ENCODE data around the gene ZDHHC11.
"Not testable (repeated sequence)": the region's sequence is repeated elsewhere in the genome, so short reads cannot be mapped to it uniquely, and the experiment has no call there.

Gene ZDHHC11

DNA sequence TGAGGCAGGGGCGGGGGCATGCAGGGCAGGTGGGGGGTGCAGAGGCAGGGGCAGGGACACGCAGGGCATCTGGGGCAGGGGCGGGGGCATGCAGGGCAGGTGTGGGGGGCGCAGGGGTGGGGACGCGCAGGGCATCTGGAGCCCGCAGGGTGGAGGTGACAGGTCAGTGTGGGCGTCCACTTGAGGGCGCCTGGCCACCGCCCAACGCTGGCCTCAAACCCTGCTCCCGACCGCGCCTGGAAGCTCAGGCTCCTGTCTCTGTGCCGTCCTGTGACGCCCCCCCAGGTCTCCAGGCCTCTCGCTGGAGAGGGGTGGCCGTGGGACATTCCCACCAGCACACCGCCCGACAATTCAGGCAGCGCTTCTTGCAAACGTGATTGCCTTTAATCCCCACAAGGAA, 6.9 kb downstream of the ZDHHC11 start:
- not testable (repeated sequence) for DNase-seq (ENCODE audit: low spot score)

DNA sequence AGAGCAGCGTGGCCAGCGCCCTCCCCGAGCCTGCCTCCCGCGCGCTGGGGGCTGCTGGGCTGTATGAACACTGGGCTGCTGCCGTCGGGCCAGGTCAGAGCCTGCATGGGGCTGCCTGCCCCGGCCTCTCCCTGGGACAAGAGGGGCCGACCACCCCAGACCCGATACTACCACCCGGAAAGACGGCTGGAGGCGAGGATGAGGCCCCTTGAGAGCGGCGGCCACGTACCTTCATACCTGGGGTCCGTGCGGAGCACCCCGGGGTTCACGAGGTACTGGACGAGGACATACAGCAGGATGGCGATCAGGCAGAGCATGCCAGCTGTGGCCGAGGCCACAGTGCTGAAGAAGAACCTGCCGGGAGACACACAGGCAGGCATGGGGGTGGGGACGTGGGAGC, 7.4 kb downstream of the ZDHHC11 start:
- DNase-seq (ENCODE audit: low spot score) = not testable (repeated sequence)

DNA sequence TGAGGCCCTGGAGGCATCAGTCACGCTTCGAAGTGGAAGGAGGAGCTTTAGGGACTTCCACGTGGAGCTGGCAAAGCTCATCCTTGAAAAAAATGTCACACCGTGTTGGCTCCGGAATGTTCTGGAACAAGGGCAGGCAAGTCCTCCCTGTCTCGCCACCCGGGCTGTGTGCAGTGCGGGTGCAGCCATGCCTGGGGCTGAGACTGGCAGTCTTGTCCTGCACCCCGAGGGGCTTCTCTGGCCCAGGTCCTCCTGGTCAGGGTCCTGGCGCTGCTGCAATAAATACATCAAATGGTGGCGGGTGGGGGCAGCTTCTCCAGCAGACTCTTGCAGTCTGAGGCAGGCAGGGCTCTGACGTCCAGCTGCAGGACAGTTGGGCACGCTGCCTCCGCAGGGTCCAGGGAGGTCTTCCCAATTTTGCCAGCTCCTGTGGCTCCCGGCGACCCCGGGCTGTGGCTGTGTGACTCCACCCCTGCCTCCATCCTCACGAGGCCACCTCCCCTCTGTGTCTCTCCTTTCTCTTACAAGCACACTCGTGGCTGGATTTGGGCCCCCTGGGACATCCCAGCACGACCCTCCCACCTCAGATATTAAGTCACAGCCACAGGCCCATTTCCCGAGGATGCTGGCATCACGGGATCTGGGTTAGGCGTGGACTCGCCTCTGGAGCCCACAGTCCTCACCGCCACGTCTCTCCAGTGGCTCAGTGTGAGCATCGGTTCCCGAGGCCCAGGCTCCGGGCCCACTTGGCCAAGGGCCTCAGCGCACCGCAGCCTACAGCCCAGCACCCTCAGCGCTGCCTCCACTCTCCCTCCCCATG, 8.2 kb downstream of the ZDHHC11 start:
- DNase-seq (ENCODE audit: low spot score) = not testable (repeated sequence)

DNA sequence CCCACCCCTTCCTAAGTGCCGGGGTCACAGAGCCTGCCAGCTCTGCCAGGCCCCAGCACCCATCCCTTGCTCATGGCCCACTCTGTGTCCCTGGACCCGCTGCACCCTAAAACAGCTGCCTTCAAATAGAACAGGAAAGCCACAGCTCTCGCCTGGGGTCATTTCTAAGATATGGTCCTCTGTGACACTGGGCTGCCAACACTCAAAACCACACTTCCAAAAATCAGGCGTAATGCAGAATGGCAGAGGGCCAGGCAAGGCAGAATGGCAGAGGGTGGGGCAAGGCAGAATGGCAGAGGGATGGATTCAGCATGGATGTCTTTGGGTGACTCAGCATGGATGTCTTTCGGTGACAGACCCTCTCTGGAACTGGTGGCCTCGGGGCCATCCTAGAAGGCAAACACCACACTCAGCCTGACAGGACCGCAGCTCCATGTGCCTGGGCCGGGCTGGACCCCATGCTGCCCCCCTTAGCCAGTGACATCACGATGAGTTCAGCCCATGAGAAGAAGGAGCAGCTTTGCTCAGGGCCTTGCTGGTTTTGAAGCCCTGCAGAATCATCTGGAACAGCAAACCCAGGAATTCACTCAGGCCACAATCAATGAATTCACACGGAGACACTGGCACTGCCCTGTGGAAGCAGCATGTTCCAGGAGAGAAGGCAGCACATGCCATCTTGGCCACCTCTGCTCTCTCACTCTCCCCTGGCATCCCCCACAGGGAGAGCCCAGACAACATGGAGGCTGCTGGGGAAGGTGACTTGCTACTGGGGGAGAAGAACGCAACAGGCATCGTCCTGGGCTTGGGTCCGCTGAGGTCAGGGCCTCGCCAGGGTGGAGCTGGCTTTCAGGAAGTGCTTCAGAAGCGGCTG, 9.0 kb downstream of the ZDHHC11 start:
- DNase-seq (ENCODE audit: low spot score) = not testable (repeated sequence)

DNA sequence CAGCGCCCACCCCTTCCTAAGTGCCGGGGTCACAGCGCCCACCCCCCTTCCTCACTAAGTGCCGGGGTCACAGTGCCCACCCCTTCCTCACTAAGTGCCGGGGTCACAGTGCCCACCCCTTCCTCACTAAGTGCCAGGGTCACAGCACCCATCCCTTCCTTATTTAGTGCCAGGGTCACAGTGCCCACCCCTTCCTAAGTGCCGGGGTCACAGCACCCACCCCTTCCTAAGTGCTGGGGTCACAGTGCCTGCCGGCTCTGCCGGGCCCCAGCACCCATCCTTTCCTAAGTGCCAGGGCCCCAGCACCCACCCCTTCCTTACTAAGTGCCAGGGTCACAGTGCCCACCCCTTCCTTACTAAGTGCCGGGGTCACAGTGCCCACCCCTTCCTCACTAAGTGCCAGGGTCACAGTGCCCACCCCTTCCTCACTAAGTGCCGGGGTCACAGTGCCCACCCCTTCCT, 9.8 kb downstream of the ZDHHC11 start:
- not testable (repeated sequence) for DNase-seq (ENCODE audit: low spot score)

DNA sequence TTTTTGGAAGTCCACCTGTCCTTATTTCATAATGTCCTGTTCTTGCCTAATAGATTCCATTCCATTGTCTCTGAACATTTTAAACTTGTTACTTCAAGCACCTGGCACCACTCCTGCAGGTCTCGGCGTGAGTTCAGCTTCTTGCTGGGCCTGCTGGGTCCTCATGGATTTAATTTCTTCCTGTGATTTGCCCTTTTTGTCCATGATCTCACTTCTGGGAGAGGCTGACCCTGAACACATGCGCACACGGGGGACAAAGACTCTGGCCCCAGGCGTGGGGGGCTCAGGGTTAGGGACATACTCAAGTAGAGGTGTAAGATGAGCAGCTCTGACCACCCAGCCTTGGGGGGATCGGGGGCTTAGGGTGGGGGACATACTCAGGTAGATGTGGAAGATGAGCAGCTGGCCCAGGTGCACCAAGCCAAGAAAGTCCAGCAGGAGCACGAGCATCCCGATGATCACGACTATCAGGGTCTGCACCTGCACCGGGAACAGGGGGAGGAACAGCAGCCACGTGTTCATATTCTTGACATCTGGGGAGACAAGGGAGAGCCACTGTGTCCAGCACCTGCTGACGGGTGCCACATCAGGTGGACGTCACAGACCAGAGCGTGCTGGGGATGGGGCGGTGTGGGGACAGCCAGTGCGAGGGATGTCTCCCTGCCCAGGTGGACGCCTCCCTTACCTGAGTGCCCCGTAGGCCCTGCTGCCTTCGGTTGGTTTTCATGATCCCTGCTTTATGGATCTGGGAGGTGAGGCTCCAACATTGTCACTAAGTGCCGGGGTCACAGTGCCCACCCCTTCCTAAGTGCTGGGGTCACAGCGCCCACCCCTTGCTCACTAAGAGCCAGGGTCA, 10.4 kb downstream of the ZDHHC11 start:
- not testable (repeated sequence) for DNase-seq (ENCODE audit: low spot score)

DNA sequence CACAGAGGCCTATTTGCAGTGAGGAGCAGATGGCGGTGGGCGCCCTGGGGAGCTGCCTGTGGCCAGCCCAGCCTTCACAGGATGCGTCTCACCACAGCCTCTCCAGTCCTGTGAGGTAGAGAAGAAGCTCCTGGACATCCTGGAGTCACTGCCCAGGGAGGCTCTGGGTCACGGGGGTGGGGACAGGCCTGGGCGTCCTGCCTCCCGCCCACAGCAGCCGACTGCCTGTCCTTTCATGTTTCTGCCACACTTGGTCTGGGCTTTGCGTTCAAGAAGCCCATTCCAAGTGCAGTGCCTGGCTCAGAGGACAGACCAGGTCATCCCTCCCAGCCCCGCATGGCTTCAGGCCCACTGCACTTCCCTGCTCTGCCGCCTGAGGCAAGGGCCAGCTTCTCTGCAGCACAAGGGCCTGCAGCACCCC, 12.3 kb downstream of the ZDHHC11 start:
- not testable (repeated sequence) for DNase-seq (ENCODE audit: low spot score)

DNA sequence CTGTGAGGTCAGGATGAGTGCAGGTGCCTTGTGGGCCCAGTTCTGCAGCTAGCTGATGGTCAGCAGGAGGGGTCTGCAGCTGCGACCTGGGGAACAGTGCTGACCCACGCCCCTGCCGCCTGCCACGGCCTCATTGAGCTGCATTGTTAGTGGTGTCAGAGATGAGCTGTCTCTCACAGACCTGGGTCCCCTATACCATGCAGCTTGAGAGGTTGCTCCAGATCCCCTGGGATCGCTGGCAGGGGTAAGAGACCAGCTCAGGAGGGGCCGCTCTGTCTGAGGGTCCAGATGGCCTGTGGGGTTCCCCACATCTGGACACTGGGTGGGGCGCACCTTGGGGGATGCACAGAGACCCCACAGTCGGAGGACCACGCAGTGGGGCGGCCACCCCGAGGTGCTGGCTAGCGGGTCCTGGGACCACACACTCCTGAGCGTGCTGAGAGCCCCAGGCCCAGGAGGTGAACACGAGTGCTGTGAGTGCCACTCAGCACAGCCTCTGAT, 13.1 kb downstream of the ZDHHC11 start:
- not testable (repeated sequence) for DNase-seq (ENCODE audit: low spot score)

DNA sequence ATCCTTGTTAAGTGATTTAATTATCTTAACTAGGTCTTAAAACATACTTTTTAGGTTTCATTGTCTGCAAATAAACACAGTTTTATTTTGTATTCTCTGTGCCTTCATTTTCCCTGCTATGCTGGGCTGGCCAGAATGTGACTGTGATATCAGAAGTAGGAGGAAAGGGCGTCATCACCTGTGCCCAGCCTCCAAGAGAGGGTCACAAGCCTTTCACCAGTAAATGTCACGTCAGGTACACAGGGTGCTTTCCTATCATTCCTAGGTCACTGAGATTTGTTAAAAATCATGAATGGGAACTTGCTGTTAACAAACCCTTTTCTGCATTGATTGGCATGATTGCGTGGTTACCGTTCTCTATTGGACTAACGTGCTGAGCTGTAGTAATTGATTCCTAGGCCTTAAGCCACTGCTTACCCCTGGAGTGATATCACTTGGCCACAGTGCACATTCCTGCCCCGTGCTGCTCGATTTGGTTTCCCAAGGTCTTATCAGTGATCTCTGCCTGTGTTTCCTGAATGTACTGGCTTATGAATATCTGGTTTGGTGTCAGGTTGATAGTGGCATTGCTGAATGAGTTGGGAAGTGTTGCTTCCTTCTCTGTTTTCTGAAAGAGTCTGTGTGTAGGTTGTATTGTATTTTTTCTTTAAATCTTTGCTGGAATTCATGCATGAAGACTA, 14.7 kb downstream of the ZDHHC11 start:
- DNase-seq (ENCODE audit: low spot score) = not testable (repeated sequence)

DNA sequence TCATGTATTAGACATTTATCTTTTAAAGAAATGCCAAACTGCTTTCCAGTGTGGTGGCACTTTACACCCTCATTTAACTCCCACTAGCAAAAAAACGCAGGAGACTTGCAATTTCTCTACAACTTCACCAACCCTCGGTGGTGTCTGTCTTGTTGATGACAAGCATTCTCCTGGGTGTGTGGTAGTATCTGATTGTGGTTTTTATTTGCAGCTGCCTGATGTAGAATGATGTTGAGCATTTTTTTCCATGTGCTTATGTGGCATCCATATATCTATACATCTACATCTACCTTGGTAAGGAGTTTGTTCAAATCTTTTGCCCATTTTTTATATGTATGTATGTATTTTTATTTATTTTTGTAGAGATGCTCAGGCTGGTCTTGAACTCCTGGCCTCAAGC, 16.8 kb downstream of the ZDHHC11 start:
- DNase-seq (ENCODE audit: low spot score) = not testable (repeated sequence)

DNA sequence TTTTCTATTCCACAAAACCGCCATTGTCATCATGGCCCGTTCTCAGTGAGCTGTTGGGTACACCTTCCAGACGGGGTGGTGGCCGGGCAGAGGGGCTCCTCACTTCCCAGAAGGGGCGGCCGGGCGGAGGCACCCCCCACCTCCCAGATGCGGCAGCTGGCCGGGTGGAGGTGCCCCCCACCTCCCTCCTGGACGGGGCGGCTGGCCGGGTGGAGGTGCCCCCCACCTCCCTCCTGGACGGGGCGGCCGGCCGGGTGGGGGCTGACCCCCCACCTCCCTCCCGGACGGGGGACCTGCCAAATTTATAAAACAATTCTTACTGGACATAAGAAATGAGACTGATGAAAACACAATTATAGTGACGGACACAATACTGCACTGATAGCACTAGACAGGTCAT, 22.6 kb downstream of the ZDHHC11 start:
- DNase-seq (ENCODE audit: low spot score) = not testable (repeated sequence)

DNA sequence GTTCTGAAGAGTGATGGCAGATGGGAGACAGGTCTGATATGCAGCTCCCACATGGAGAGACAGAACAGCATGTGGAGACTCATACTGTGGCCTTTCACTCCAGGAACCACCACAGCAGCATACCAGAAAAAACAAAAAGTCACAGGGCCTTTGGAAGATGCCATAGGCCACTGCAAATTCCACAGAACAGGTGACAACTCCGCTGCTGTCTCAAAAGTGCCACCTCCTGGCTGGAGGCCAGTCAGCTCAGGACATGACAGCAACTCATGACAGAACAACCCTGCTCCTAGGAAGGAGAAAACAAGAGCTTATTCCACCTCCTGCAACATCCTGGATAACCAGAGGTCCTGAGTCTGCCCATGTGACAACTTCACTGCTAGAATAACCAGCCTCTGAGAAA, 25.2 kb downstream of the ZDHHC11 start:
- not testable (repeated sequence) for DNase-seq (ENCODE audit: low spot score)

DNA sequence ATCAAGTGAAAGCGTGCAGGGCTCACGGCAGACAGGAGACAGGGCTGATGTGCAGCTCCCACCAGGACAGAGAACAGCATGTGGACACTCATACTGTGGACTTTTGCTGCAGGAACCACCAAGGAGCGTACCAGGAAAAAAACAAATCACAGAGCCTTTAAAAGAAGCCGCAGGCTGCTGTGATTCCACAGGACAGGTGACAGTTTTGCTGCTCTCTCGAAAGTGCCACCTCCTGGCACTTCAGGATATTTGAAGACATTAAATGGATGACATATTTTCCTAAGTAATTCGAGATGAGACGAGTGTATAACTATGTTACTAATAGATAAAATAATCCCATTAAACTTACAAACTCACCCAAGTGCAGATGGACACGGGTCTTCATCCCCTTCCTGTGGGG, 29.3 kb downstream of the ZDHHC11 start:
- DNase-seq (ENCODE audit: low spot score) = peak; percentile 0

DNA sequence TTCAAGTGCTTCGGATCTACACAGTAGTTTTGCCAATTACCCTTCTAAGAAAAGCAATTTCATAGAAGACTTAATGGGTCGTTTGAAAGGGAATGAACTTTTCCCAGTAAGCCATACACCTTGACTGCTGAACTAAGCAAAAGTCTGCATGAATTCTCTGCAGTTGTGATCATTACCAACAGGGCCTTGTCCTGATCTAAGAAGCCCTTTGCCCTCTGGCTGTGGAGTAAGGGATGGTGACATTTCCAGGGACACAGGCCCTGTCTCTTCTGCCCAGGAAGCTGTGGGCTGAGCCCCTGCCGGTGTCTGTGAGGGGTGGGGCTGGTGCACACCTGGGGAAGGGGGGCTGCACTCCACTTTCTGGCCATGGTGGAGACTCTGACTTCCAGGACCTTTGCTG, 30.5 kb downstream of the ZDHHC11 start:
- no peak for DNase-seq (ENCODE audit: low spot score)

DNA sequence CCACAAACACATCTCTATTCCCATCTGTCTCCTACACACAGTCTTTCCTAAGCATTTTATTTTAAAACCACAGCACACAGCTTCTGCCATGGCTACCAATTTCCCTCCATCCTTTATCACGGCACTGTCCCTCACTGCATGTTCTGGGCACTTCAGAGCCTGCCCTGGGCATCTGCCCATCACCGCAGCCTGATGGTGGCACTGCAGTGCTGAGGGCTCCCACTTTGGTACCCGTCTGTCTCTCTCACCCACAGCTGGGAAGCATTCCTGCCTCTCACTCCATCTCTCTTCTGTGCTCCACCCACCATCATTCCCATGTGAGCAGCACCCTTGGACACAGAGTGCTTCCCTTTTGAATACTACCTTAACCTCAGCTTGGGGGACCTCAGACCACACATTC, 31.7 kb downstream of the ZDHHC11 start:
- DNase-seq (ENCODE audit: low spot score) = no peak

DNA sequence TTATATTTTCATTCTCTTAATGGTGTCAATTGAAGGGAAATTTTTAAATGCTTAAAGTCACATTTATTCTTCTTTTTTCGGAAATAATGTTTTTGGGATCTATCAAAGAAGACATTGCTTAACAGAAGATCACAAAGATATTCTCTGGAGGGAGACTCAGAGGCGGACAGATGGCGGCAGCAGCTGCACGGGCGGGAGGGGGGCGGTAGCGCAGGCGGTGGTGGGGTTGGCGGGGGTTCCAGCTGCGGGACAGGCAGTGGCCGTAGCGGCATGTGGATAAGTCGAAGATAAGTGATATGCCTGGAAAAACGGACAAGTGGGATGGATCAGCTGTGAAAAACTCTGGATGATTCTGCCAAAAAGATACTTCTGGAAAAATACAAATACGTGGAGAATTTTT, 34.6 kb downstream of the ZDHHC11 start:
- DNase-seq (ENCODE audit: low spot score) = no peak

DNA sequence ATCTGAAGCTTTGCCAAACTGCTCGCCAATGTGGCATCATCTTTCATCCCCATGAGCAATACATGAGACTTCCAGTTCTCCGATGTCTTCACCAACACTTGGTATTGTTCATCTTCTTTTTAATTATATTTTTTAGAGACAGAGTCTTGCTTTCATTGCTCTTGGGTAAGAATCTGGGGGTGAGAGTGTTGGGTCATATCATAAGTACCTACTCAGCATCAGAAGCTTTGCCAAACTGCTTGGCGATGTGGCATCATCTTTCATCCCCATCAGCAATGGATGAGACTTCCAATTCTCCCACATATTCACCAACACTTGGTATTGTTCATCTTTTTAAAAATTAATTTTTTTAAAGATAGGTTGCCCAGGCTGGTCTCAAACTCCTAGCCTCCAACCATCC, 35.3 kb downstream of the ZDHHC11 start:
- no peak for DNase-seq (ENCODE audit: low spot score)

DNA sequence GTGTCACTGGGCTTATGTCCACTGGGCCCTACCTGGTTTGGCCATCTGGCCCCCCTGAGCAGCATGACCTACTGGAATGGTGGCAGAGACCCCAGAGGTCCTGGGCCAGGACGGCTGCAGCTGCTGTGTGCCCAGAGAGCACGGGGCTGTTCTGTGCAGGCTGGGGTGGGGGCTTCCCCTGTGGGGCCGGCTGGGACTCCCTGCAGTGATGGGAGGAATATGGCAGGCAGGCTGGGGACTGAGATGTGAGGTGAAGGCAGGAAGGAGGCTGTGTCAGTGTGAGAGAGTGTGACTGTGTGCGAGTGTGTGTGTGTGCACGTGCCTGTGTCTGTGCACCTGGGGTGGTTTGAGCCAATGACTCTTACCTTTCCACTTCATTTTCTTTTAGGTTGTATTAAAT, 37.2 kb downstream of the ZDHHC11 start:
- not testable (repeated sequence) for DNase-seq (ENCODE audit: low spot score)

DNA sequence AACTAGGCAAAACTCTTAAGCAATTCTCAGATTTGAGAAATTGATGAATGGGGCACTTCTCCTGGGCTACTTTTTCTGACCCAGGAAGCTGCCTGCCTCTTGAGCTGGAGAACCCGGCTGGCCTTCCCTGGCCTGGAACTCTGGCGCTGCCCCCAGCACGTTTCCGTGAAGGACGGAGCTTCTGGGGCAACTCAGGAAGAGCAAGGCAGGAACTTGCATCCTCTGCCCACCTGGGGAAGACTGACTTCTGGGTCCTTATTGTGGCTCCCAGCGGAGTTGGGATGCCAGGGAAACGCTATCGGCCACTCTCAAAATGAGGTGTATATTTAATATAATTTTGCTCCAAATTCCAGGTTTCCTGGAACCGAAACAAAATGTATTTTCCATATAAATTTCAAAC, 39.4 kb downstream of the ZDHHC11 start:
- DNase-seq (ENCODE audit: low spot score) = not testable (repeated sequence)

DNA sequence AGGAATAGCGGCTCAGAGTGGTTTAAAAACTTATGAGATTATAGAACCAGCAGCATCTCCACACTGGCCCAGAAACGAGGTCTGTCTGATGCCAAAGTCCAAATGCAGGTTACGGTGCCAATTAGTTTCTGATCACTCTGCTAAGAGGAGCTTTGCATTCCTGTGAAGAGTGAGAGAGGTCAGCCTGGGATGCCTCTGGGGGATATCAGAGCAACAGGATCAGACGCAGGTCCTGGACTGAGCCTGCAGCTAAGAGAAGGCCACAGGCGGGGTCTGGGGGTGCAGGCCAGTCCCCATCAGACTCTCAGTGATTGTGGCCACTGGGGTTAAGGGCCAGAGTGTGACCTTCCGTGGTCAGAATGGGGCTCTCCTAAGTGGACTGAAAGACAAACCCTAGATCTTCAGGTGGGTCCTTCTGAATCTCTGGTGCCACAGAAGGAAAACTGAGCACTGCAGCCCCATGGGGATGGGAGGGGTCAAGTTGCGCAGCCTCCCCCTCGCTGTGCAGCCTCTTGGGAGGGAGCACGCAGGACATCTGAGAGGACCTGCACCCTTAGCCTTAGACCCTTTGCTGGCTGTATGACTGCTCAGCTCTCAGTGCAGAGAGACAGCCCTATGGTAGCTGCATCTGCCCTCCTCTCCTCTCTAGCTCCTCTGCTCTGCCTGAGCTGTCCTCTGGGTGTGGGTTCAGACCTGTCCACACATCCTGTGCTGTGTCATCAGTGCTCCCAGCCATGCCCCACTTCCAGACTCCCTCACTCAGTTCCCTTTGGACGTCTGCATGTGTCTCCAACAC, 42.9 kb downstream of the ZDHHC11 start:
- DNase-seq (ENCODE audit: low spot score) = not testable (repeated sequence)

All from GM03348 (cell line).